Gastroesophageal sphincter (tissue), 3 donors: ENCODE results near the gene TPM1.

Source experiments
- CTCF ChIP-seq, 4 experiments: fragments of 200-600 bp in 2 of 4; fragments of 450-650 bp in 2 of 4; sonication (generic) in 1 of 4; IDR thresholded peaks; one replicate each; pipeline ENCODE4 v1.5.1; 2017 to 2019; ENCODE audit warnings: antibody characterized with exemption in 4 of 4, mild to moderate bottlenecking in 2 of 4, moderate library complexity in 2 of 4
- POLR2A ChIP-seq, 2 donors: fragments of 450-650 bp; IDR thresholded peaks; one replicate each; pipeline ENCODE4 v1.6.1; 2017; ENCODE audit warnings: antibody characterized with exemption in 2 of 2, mild to moderate bottlenecking in 2 of 2, moderate library complexity in 1 of 2
- POLR2AphosphoS5 ChIP-seq: sonication (generic); formaldehyde crosslinking; IDR thresholded peaks from one replicate; pipeline ENCODE4 v1.6.1; 2017; ENCODE audit warnings: antibody characterized with exemption

- TF ChIP-seq POLR2AphosphoS5 (no peak), CTCF (IDR thresholded peaks at IDR 0.05) (no peak), POLR2A (IDR thresholded peaks at IDR 0.05) (no peak)
These were observed 21.7 kb upstream of the TPM1 start for GRCh38 chr15:63020759-63021430.
